ENCODE measurements around the gene NUDT3.
"Not testable (repeated sequence)": the region's sequence is repeated elsewhere in the genome, so short reads cannot be mapped to it uniquely, and the experiment has no call there.

Gene NUDT3

DNA sequence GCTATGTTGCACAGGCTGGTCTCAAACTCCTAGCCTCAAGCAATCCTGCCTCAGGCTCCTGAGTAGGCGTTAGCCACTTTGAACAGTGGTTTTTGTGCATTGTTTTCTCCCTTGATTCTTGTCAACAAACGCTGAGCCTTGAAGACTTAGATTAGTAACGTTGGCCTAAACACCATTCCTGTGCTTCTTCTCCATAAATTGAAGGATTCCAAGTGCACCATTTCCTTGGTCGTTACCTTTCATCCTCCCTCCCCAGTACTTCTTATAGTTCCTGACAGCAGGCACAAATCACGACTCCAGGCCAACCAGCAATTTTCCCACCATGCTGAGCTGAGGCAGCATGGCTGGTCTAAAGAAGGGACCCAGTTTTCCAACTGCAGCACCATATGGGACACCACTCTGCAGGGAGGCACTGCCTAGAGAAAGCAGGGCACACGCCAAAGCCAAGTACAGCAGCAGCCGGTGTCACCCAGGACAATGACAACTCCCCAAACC is 24.5 kb upstream of the NUDT3 start:
- DNase-seq (ENCODE audit: low read depth in 2 of 2), result no peak
- TF ChIP-seq, protein P1, sequence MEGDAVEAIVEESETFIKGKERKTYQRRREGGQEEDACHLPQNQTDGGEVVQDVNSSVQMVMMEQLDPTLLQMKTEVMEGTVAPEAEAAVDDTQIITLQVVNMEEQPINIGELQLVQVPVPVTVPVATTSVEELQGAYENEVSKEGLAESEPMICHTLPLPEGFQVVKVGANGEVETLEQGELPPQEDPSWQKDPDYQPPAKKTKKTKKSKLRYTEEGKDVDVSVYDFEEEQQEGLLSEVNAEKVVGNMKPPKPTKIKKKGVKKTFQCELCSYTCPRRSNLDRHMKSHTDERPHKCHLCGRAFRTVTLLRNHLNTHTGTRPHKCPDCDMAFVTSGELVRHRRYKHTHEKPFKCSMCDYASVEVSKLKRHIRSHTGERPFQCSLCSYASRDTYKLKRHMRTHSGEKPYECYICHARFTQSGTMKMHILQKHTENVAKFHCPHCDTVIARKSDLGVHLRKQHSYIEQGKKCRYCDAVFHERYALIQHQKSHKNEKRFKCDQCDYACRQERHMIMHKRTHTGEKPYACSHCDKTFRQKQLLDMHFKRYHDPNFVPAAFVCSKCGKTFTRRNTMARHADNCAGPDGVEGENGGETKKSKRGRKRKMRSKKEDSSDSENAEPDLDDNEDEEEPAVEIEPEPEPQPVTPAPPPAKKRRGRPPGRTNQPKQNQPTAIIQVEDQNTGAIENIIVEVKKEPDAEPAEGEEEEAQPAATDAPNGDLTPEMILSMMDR (IDR thresholded peaks at IDR 0.05; ENCODE audit: low read depth, low read length), result no peak
- no peak overlapping the region for H3K4me3 ChIP-seq (replicated peaks in 1 of 2; ENCODE audit: low read depth in 2 of 2, low read length in 2 of 2)

DNA sequence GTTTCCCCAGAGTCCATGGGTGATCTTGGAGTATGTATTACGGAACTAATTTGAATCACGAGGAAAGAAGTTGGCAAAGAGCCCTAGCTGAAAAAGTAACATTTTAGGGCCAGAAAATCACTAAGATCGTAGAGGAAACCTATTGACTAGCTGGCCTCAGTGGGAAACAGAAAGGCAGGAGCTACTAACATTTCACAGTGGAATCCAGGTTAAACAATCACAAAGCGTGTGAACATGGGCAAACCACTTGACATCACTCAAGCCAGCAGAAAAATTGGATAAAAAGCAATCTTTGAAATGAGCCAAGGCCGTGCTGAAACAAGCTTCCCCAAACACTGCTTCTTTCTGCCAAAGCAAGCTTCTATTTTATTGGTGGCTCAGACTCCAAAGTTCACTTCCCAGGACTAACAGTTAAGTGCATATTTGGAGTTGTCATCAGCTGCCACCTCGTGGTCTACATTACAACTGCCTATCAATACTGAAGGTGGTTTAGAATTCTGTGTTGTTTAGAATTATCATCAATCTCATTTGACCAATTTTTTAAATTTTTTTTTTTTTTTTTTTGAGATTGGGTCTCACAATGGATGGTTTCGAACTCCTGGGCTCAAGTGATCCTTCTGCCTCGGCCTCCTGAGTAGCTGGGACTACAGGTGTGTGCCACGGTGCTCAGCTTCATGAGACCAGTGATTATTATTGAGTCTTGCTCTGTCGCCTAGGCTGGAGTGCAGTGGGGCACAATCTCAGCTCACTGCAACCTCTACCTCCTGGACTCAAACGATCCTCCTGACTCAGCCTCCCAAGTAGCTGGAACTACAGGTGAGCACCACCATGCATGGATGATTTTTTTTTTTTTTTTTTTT is 22.8 kb upstream of the NUDT3 start:
- peak; percentile 84 to 91 for DNase-seq (ENCODE audit: low read depth in 2 of 2)
- TF ChIP-seq, protein P1 (IDR thresholded peaks at IDR 0.05; ENCODE audit: low read depth, low read length), result peak; percentile 55

DNA sequence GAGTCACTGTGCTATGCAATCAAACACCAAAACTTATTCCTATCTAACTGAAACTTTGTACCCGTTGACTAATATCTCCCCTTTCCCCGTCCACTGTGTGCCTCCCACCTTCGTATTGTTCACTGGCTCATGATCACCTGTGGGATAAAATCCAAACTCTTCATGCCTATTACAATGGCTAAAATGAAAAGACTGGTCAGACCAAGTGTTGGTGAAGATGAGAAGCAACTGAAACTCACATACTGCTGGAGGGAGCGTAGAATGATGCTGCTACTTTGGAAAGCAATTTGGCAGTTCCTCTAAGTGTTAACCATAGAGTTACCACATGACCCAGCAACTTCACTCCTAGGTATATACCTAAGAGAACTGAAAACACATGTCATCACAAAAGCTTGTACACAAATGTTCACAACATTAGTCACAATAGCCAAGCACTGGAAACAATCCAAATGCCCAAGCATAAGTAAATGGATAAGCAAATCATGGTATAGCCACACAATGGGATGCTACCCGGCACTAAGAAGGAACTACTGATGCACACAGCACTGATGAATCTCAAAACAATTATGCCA is 20.3 kb upstream of the NUDT3 start:
- peak; percentile 11 to 64 for DNase-seq (ENCODE audit: low read depth in 2 of 2)
- TF ChIP-seq, protein P1 (IDR thresholded peaks at IDR 0.05; ENCODE audit: low read depth, low read length), result no peak
- H3K4me3 ChIP-seq (replicated peaks in 1 of 2; ENCODE audit: low read depth in 2 of 2, low read length in 2 of 2), result no peak overlapping the region

More for the DNA sequence above, 22.8 kb upstream of the NUDT3 start:
- H3K4me3 ChIP-seq (replicated peaks in 1 of 2; ENCODE audit: low read depth in 2 of 2, low read length in 2 of 2), result no peak overlapping the region

DNA sequence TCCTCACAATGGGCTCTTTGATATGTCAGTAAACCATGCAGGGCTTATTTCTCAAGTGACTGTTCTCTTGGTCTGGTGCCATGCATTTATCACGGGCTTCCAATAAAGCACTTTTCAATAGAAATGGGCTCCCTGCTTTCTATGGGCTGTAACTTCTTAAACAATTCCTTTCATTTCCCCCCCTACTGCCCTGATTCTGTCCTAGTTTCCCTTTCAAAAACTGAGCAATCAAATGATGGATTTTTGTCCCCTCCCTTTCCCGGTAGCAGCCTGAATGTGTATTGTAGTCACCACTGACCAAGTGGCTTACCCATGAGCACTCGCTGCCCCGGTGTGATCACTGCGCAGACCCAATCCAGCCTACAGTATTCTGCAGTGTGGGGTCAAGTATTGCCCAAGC is 19.5 kb upstream of the NUDT3 start:
- peak in 1 of 2 donors; percentile 14 for DNase-seq (ENCODE audit: low read depth in 2 of 2)
- H3K4me3 ChIP-seq (replicated peaks in 1 of 2; ENCODE audit: low read depth in 2 of 2, low read length in 2 of 2), result no peak overlapping the region
- TF ChIP-seq, protein P1 (IDR thresholded peaks at IDR 0.05; ENCODE audit: low read depth, low read length), result no peak

DNA sequence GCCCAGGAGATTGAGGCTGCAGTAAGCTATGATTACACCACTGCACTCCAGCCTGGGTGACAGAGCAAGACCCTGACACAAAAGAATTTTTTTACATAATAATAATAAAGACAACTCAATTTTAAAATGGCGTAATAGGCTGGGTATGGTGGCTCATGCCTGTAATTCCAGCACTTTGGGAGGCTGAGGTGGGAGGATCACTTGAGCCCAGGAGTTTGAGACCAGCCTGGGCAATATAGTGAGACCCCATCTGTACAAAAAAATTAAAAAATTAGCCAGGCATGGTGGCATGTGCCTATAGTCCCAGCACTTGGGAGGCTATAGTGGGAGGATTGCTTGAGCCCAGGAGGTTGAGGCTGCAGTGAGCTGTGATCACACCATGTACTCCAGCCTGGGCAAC is 15.4 kb upstream of the NUDT3 start:
- not testable (repeated sequence) for DNase-seq (ENCODE audit: low read depth in 2 of 2); H3K4me3 ChIP-seq (replicated peaks in 1 of 2; ENCODE audit: low read depth in 2 of 2, low read length in 2 of 2)

DNA sequence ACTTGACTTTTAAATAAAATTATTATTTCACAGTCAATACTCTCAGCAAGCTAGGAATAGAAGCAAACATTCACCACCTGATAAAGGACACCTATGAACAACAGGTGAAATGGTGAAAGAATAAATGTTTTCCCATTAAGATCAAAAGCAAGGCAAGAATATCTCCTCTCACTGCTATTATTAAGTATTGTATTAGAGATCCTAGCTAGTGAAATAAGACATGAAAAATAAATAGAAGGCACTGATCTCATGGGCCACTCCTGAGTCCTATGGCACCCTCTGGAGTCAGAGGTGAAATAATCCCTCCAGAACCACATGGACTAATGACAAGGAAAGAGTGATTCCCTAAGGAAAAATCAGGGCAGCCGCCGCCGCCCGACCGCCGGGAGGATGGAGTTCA is 4.0 kb upstream of the NUDT3 start:
- no peak overlapping the region for H3K4me3 ChIP-seq (replicated peaks in 1 of 2; ENCODE audit: low read depth in 2 of 2, low read length in 2 of 2)
- TF ChIP-seq, protein P1 (IDR thresholded peaks at IDR 0.05; ENCODE audit: low read depth, low read length), result no peak
- DNase-seq (ENCODE audit: low read depth in 2 of 2), result no peak

DNA sequence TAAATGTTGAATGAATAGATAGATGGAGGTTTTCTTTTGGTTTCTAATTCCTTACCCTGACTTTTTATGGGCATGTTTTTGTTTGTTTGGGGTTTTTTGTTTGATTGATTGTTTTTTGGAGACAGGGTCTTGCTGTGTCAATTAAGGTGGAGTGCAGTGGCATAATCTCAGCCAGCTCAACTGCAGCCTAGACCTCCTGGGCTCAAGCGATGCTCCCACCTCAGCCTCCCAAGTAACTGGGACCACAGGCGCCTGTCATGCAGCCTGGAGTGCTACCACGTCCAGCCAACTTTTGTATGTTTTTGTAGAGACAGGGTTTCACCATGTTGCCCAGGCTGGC is 1.5 kb upstream of the NUDT3 start:
- no peak for DNase-seq (ENCODE audit: low read depth in 2 of 2)
- H3K4me3 ChIP-seq (replicated peaks in 1 of 2; ENCODE audit: low read depth in 2 of 2, low read length in 2 of 2), result no peak overlapping the region
- TF ChIP-seq, protein P1 (IDR thresholded peaks at IDR 0.05; ENCODE audit: low read depth, low read length), result no peak
